Fibroblast of lung (primary cell): ENCODE measurements around the gene RNLS. TPM values are rescaled to one million over a fixed set of nuclear protein-coding genes. Genes with fewer than 3 reads are reported as not detected.

Experiments used
- DNase-seq, 2 donors: peaks; one replicate each; pipeline versions ENCODE4 v3.0.0 to v3.0.0-alpha.2; 2010; ENCODE audit warnings: low read depth in 2 of 2
- H2AFZ ChIP-seq: 2 replicates; pipeline ENCODE4 v1.5.1; 2012; ENCODE audit warnings: low read length, control low read depth, inconsistent platforms
- H3K27ac ChIP-seq: 2 replicates; pipeline ENCODE4 v1.5.1; 2011; ENCODE audit warnings: low read length, control low read depth; ENCODE audit not compliant: insufficient read depth
- H3K27me3 ChIP-seq: 2 replicates; pipeline ENCODE4 v1.5.1; 2011; ENCODE audit warnings: mild to moderate bottlenecking, low read length; ENCODE audit not compliant: control insufficient read depth, insufficient read depth
- H3K36me3 ChIP-seq: 2 replicates; pipeline ENCODE4 v1.5.1; 2011; ENCODE audit warnings: low read length; ENCODE audit not compliant: control insufficient read depth, insufficient read depth
- H3K4me1 ChIP-seq: 2 replicates; pipeline ENCODE4 v1.5.1; 2011; ENCODE audit warnings: low read length; ENCODE audit not compliant: control insufficient read depth, insufficient read depth; ENCODE audit errors: extremely low read depth
- H3K4me2 ChIP-seq: 2 replicates; pipeline ENCODE4 v1.5.1; 2011; ENCODE audit warnings: low read length, control low read depth; ENCODE audit not compliant: insufficient read depth; ENCODE audit errors: extremely low read depth
- H3K4me3 ChIP-seq, 4 experiments: fragments of 200-600 bp in 1 of 4; sonication (generic) in 1 of 4; replicated peaks in 1 of 4; 2 replicates each; pipeline ENCODE4 v1.5.1; 2011 to 2016; ENCODE audit warnings: low read length in 4 of 4, low read depth in 3 of 4, mild to moderate bottlenecking in 3 of 4, control low read depth in 2 of 4, inconsistent platforms in 1 of 4, mixed read lengths in 1 of 4; ENCODE audit not compliant: insufficient read depth in 1 of 4; ENCODE audit errors: control extremely low read depth in 1 of 4
- H3K79me2 ChIP-seq: 2 replicates; pipeline ENCODE4 v1.5.1; 2012; ENCODE audit warnings: mild to moderate bottlenecking, low read length, inconsistent platforms; ENCODE audit not compliant: control insufficient read depth, insufficient read depth
- H3K9ac ChIP-seq: 2 replicates; pipeline ENCODE4 v1.5.1; 2011; ENCODE audit warnings: mild to moderate bottlenecking, low read length, control low read depth; ENCODE audit not compliant: insufficient read depth
- H3K9me3 ChIP-seq: 2 replicates; pipeline ENCODE4 v1.5.1; 2012; ENCODE audit warnings: low read depth, low read length; ENCODE audit not compliant: control insufficient read depth, insufficient read depth
- H4K20me1 ChIP-seq: 2 replicates; pipeline ENCODE4 v1.5.1; 2011; ENCODE audit warnings: low read length; ENCODE audit not compliant: control insufficient read depth, insufficient read depth; ENCODE audit errors: extremely low read depth
- EZH2 ChIP-seq: IDR thresholded peaks from 2 replicates; pipeline ENCODE4 v1.5.1; 2012; ENCODE audit warnings: low read length, control low read depth, mild to moderate bottlenecking; ENCODE audit errors: missing control alignments
- polyA plus RNA-seq, 2 donors: library from polyadenylated mRNA; depleted of rRNA in 1 of 2; stranded (reverse) in 1 of 2; unstranded in 1 of 2; fragments of >200 nt; gene quantifications; 2 replicates each; pipeline ENCODE4 v1.2.1, GENCODE V29; 2011 to 2012; ENCODE audit warnings: missing spikeins in 1 of 2
- total RNA-seq: library from RNA; depleted of rRNA; stranded (reverse); fragments of >200 nt; gene quantifications from 2 replicates; pipeline ENCODE4 v1.2.1, GENCODE V29; 2014
- TF ChIP-seq, protein P1 (sequence below), 2 donors: IDR thresholded peaks in 1 of 2; conservative IDR thresholded peaks in 1 of 2; 1 replicate in 1 of 2; 2 replicates in 1 of 2; pipeline ENCODE4 v1.5.1; 2011 to 2012; ENCODE audit warnings: low read length in 2 of 2, control low read depth in 1 of 2, inconsistent platforms in 1 of 2, low read depth in 1 of 2, mild to moderate bottlenecking in 1 of 2

The RNLS gene
- total and polyA plus RNA-seq, 2 donors (not counting 1 experiment from before 2014, with no cell fraction given) = 16.5 to 18.4 TPM

DNA sequence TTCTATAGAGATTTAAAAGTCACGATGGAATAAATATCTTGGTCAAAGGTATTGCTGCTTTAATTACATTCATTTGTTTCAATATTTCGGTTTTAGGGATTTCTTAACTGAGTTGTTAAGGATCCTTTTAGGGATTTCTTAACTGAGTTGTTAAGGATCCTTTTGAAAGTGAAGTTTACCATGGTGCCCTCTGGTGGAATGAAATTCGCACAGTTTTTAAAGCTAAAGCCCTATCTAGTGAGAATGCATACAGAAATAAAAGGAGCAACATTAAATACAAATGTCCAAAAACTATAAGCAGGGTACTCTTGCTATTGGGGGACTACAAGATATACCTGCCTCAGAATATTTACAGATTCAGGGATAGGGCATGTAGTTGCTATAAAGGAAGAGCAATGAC lies 193.7 kb downstream of the RNLS start:
- Histone ChIP-seq H3K4me2 (no peak overlapping the region), H3K9ac (no peak overlapping the region), H2AFZ (no peak overlapping the region), H3K27ac (no peak overlapping the region), H3K9me3 (no peaks in the 10 kb centered on the region), H3K4me3 (no peak overlapping the region), H3K36me3 (no peaks in the 10 kb centered on the region), H3K4me1 (peaks cover 5% of the 10 kb centered on the region), H3K27me3 (no peaks in the 10 kb centered on the region), H4K20me1 (no peaks in the 10 kb centered on the region), H3K79me2 (no peaks in the 10 kb centered on the region)
- peak; percentile 45 to 83 for DNase-seq
- TF ChIP-seq, protein P1, sequence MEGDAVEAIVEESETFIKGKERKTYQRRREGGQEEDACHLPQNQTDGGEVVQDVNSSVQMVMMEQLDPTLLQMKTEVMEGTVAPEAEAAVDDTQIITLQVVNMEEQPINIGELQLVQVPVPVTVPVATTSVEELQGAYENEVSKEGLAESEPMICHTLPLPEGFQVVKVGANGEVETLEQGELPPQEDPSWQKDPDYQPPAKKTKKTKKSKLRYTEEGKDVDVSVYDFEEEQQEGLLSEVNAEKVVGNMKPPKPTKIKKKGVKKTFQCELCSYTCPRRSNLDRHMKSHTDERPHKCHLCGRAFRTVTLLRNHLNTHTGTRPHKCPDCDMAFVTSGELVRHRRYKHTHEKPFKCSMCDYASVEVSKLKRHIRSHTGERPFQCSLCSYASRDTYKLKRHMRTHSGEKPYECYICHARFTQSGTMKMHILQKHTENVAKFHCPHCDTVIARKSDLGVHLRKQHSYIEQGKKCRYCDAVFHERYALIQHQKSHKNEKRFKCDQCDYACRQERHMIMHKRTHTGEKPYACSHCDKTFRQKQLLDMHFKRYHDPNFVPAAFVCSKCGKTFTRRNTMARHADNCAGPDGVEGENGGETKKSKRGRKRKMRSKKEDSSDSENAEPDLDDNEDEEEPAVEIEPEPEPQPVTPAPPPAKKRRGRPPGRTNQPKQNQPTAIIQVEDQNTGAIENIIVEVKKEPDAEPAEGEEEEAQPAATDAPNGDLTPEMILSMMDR (conservative IDR thresholded peaks at IDR 0.05 in 1 of 2, IDR thresholded peaks at IDR 0.05 in 1 of 2; ENCODE audit: low read depth in 1 of 2, low read length in 2 of 2) = peak; percentile 54 to 58
- no peak for TF ChIP-seq EZH2

DNA sequence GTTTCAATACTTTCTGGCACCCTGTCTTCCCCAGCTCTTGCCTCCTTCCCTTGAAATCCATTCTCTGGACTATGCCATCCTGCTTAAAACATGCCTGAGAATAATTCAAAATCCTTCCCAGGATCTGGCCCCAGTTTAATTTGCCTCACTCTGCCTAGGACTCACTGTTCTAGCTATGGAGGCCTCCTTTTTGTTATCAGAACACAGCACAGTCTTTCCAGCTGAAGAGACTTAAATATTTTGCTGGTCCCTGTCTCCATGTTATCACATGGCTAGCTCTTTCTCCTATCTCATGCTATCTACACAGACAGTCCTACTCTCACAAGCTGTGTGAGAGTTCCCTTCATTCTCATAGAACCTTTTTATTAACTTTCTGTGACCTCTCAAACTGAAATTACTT lies 194.8 kb downstream of the RNLS start:
- H3K9me3 ChIP-seq = no peaks in the 10 kb centered on the region
- no peak overlapping the region for H3K4me3 ChIP-seq
- H3K27me3 ChIP-seq = no peaks in the 10 kb centered on the region
- no peak for DNase-seq
- H2AFZ ChIP-seq = no peak overlapping the region
- TF ChIP-seq EZH2 = no peak
- TF ChIP-seq, protein P1 (conservative IDR thresholded peaks at IDR 0.05 in 1 of 2, IDR thresholded peaks at IDR 0.05 in 1 of 2; ENCODE audit: low read depth in 1 of 2, low read length in 2 of 2) = no peak
- H3K79me2 ChIP-seq = no peaks in the 10 kb centered on the region
- H3K9ac ChIP-seq = no peak overlapping the region
- no peaks in the 10 kb centered on the region for H3K36me3 ChIP-seq
- H4K20me1 ChIP-seq = no peaks in the 10 kb centered on the region
- H3K4me1 ChIP-seq = peaks cover 5% of the 10 kb centered on the region
- no peak overlapping the region for H3K4me2 ChIP-seq
- H3K27ac ChIP-seq = no peak overlapping the region

GRCh38 chr10:88386821-88387773 lies 196.0 kb downstream of the RNLS start:
- H3K79me2 ChIP-seq = no peaks in the 10 kb centered on the region
- no peaks in the 10 kb centered on the region for H3K27me3 ChIP-seq
- peaks cover 5% of the 10 kb centered on the region for H3K4me1 ChIP-seq
- H3K9me3 ChIP-seq = no peaks in the 10 kb centered on the region
- peak overlapping the region in 2 of 4 experiments; percentile 3 to 26 for H3K4me3 ChIP-seq
- TF ChIP-seq, protein P1 (conservative IDR thresholded peaks at IDR 0.05 in 1 of 2, IDR thresholded peaks at IDR 0.05 in 1 of 2; ENCODE audit: low read depth in 1 of 2, low read length in 2 of 2) = no peak
- TF ChIP-seq EZH2 = no peak
- no peak overlapping the region for H3K9ac ChIP-seq
- peak overlapping the region; percentile 19 for H2AFZ ChIP-seq
- H4K20me1 ChIP-seq = no peaks in the 10 kb centered on the region
- no peaks in the 10 kb centered on the region for H3K36me3 ChIP-seq
- H3K27ac ChIP-seq = no peak overlapping the region
- H3K4me2 ChIP-seq = peak overlapping the region; percentile 36
- DNase-seq = peak; percentile 85 to 94
